M059J (cell line): ENCODE data around the gene ATXN7L3B. TPM values are rescaled to one million over a fixed set of nuclear protein-coding genes. Genes with fewer than 3 reads are reported as not detected.

ENCODE experiments used
- DNase-seq: peaks from one replicate; pipeline ENCODE4 v3.0.0-alpha.2; 2012; ENCODE audit warnings: low read depth
- total RNA-seq: library from RNA; depleted of rRNA; stranded (reverse); fragments of >200 nt; shearing (Covaris generic); gene quantifications from 2 replicates; pipeline ENCODE4 v1.2.3, GENCODE V29; 2014

The ATXN7L3B gene
- total RNA-seq, 1 experiment from 2014 or later: 14.8 TPM

- DNase-seq: no peak
These were observed 13.7 kb downstream of the ATXN7L3B start for GRCh38 chr12:74551291-74551690.

- DNase-seq: no peak
These were observed 14.6 kb downstream of the ATXN7L3B start for GRCh38 chr12:74552201-74552600.

- DNase-seq: no peak
These were observed 22.1 kb downstream of the ATXN7L3B start for GRCh38 chr12:74559728-74560127.

- no peak for DNase-seq
These were observed 26.3 kb downstream of the ATXN7L3B start for GRCh38 chr12:74563927-74564326.

GRCh38 chr12:74578486-74578885 lies 40.9 kb downstream of the ATXN7L3B start:
- DNase-seq: no peak

- DNase-seq: no peak
These were observed 41.8 kb downstream of the ATXN7L3B start for GRCh38 chr12:74579446-74579845.

- no peak for DNase-seq
These were observed 42.3 kb downstream of the ATXN7L3B start for GRCh38 chr12:74579981-74580380.

- no peak for DNase-seq
These were observed 43.8 kb downstream of the ATXN7L3B start for GRCh38 chr12:74581439-74581838.

- no peak for DNase-seq
These were observed 46.9 kb downstream of the ATXN7L3B start for GRCh38 chr12:74584483-74585062.

GRCh38 chr12:74586251-74586650 lies 48.6 kb downstream of the ATXN7L3B start:
- DNase-seq: no peak
